HUES6 (cell line): ENCODE data around the gene AATF.
A peak's percentile ranks its signal among the peaks of the same experiment; 100 is the strongest.

Source experiments
- H3K27ac ChIP-seq: 2 replicates; pipeline ENCODE4 v1.7.0; 2013; ENCODE audit warnings: low read depth, mild to moderate bottlenecking, low read length, inconsistent platforms
- H3K27me3 ChIP-seq: 2 replicates; pipeline ENCODE4 v1.6.1; 2013; ENCODE audit warnings: low read length; ENCODE audit not compliant: control insufficient read depth, insufficient read depth
- H3K36me3 ChIP-seq: 2 replicates; pipeline ENCODE4 v1.6.1; 2013; ENCODE audit warnings: low read length; ENCODE audit not compliant: control insufficient read depth, insufficient read depth
- H3K4me1 ChIP-seq: 2 replicates; pipeline ENCODE4 v1.6.1; 2013; ENCODE audit warnings: low read length; ENCODE audit not compliant: control insufficient read depth, insufficient read depth
- H3K4me3 ChIP-seq: 2 replicates; pipeline ENCODE4 v1.5.1; 2013; ENCODE audit warnings: low read depth, low read length
- H3K9ac ChIP-seq: one replicate; pipeline ENCODE4 v1.6.1; 2013; ENCODE audit warnings: mild to moderate bottlenecking, low read length
- H3K9me3 ChIP-seq: 2 replicates; pipeline ENCODE4 v1.6.1; 2013; ENCODE audit warnings: low read depth, low read length; ENCODE audit not compliant: control insufficient read depth, insufficient read depth

Gene AATF

GRCh38 chr17:36944553-36944952 lies 4.2 kb upstream of the AATF start:
- peaks cover 92% of the 10 kb centered on the region for H3K27me3 ChIP-seq
- H3K9ac ChIP-seq = no peak overlapping the region
- H3K36me3 ChIP-seq = no peaks in the 10 kb centered on the region
- no peaks in the 10 kb centered on the region for H3K9me3 ChIP-seq
- H3K4me3 ChIP-seq = no peak overlapping the region
- H3K4me1 ChIP-seq = peaks cover 53% of the 10 kb centered on the region
- no peak overlapping the region for H3K27ac ChIP-seq

- no peak overlapping the region for H3K9ac ChIP-seq
- peaks cover 88% of the 10 kb centered on the region for H3K27me3 ChIP-seq
- H3K27ac ChIP-seq = no peak overlapping the region
- H3K4me3 ChIP-seq = no peak overlapping the region
- H3K4me1 ChIP-seq = peaks cover 56% of the 10 kb centered on the region
- H3K9me3 ChIP-seq = no peaks in the 10 kb centered on the region
- no peaks in the 10 kb centered on the region for H3K36me3 ChIP-seq
These were observed 3.6 kb upstream of the AATF start for GRCh38 chr17:36945140-36945539.

DNA sequence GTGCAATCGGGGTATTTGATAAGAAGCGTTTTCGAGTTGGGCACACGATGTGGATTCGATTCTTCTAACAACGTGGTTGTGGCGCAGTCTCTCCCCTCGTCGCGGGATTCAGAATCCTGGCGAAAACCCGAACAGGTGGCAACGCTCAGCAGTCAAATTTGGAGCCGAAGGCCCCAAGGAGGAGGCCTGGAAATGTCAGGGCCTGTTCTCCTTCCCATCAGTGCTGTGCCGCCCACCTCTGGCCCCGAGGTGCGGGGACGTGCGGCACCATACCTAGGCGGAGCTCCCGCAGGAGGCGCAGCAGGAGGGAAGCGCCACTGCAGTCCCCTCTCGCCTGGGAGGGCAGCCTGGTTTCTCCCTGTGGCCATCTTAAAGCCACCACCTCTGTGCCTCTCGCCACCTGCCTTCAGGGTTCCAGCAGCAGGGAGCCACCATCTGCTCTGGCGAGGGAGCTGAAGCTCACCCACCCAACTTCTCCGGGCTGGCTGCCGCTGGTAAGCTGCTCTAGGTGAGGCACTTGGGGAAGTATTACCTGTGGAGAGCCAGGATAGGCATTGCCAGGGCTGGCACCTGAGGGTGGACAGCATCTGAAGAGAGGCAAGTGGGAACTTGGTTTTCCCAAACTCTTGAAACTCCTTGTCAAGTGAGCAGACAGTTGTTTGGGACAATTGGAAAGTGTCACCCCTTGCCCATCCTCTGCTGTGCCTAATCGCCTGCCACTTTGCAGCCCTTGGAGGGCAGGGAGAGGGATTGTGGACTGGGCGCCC lies 2.6 kb upstream of the AATF start:
- H3K9me3 ChIP-seq = no peaks in the 10 kb centered on the region
- no peak overlapping the region for H3K9ac ChIP-seq
- no peak overlapping the region for H3K27ac ChIP-seq
- H3K4me1 ChIP-seq = peaks cover 48% of the 10 kb centered on the region
- H3K36me3 ChIP-seq = peaks cover 7% of the 10 kb centered on the region; the same call in 1 of the 2 replicates
- H3K27me3 ChIP-seq = peaks cover 78% of the 10 kb centered on the region
- H3K4me3 ChIP-seq = peak overlapping the region; percentile 23

GRCh38 chr17:36946726-36947091 lies 2.0 kb upstream of the AATF start:
- Histone ChIP-seq H3K27me3 (peaks cover 73% of the 10 kb centered on the region), H3K9me3 (no peaks in the 10 kb centered on the region), H3K4me1 (peaks cover 43% of the 10 kb centered on the region), H3K27ac (no peak overlapping the region), H3K4me3 (no peak overlapping the region), H3K36me3 (peaks cover 11% of the 10 kb centered on the region), H3K9ac (no peak overlapping the region)

GRCh38 chr17:36947922-36948716 lies 635 bp upstream of the AATF start:
- peak overlapping the region; percentile 79 for H3K4me3 ChIP-seq
- H3K27me3 ChIP-seq = peaks cover 59% of the 10 kb centered on the region
- peaks cover 35% of the 10 kb centered on the region for H3K4me1 ChIP-seq
- H3K9me3 ChIP-seq = no peaks in the 10 kb centered on the region
- peak overlapping the region; percentile 37 for H3K9ac ChIP-seq
- H3K27ac ChIP-seq = no peak overlapping the region
- H3K36me3 ChIP-seq = peaks cover 25% of the 10 kb centered on the region

- Histone ChIP-seq H3K9me3 (no peaks in the 10 kb centered on the region), H3K27ac (no peak overlapping the region), H3K9ac (peak overlapping the region; percentile 87), H3K4me1 (peaks cover 32% of the 10 kb centered on the region), H3K27me3 (peaks cover 45% of the 10 kb centered on the region), H3K36me3 (peaks cover 39% of the 10 kb centered on the region), H3K4me3 (peak overlapping the region; percentile 79)
These were observed 740 bp downstream of the AATF start for GRCh38 chr17:36949461-36949927.

GRCh38 chr17:36950027-36950426 lies 1.3 kb downstream of the AATF start:
- no peak overlapping the region for H3K27ac ChIP-seq
- peak overlapping the region; percentile 87 for H3K9ac ChIP-seq
- H3K9me3 ChIP-seq = no peaks in the 10 kb centered on the region
- H3K4me1 ChIP-seq = peaks cover 32% of the 10 kb centered on the region
- peaks cover 40% of the 10 kb centered on the region for H3K27me3 ChIP-seq
- H3K4me3 ChIP-seq = peak overlapping the region; percentile 79
- peaks cover 43% of the 10 kb centered on the region for H3K36me3 ChIP-seq

DNA sequence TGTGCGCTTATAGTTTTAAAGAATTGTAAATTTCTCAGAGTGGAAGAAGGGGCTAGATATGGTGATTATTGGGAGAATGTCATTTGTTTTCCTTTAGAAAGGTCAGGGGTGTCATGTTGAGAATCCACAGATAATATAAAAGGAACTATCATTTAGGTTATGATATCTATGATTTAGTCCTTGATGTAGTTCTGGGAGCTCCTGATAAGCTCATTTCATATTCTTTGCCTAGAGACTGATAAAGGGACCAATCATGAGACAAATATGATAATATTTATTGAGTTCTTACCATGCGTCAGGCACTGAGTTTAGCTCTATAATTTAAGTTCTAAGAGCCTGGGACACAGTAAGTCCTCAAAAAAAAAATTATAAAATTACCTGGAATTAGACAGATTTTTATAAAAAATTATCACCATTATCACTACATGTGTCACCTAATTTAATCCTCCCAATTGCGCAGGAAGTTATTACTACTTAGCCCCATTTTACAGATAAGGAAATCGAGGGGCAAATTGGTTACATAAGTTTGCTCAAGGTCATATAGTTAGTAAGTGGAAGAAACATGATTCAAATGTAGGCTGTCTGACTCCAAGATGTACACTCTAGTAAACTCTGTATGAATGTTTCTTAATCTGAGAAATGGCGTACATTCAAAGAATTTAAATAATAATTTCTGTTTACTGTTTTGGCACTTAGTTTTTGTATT lies 2.5 kb downstream of the AATF start:
- no peaks in the 10 kb centered on the region for H3K9me3 ChIP-seq
- H3K9ac ChIP-seq = no peak overlapping the region
- peaks cover 28% of the 10 kb centered on the region for H3K27me3 ChIP-seq
- peaks cover 55% of the 10 kb centered on the region for H3K36me3 ChIP-seq
- H3K4me3 ChIP-seq = no peak overlapping the region
- peaks cover 25% of the 10 kb centered on the region for H3K4me1 ChIP-seq
- H3K27ac ChIP-seq = no peak overlapping the region

- Histone ChIP-seq H3K9me3 (no peaks in the 10 kb centered on the region), H3K27ac (no peak overlapping the region), H3K4me3 (no peak overlapping the region), H3K36me3 (peaks cover 14% of the 10 kb centered on the region), H3K9ac (no peak overlapping the region), H3K4me1 (peaks cover 5% of the 10 kb centered on the region), H3K27me3 (no peaks in the 10 kb centered on the region)
These were observed 22.8 kb downstream of the AATF start for GRCh38 chr17:36971508-36971907.

- Histone ChIP-seq H3K4me1 (peaks cover 5% of the 10 kb centered on the region), H3K9me3 (no peaks in the 10 kb centered on the region), H3K4me3 (no peak overlapping the region), H3K27ac (no peak overlapping the region), H3K27me3 (no peaks in the 10 kb centered on the region), H3K36me3 (peaks cover 11% of the 10 kb centered on the region), H3K9ac (no peak overlapping the region)
These were observed 23.5 kb downstream of the AATF start for GRCh38 chr17:36972186-36972700.
